Body of pancreas (tissue), 4 donors: ENCODE measurements around the gene TRIM47. TPM values are rescaled to one million over a fixed set of nuclear protein-coding genes. Genes with fewer than 3 reads are reported as not detected.
"Not testable (repeated sequence)": the region's sequence is repeated elsewhere in the genome, so short reads cannot be mapped to it uniquely, and the experiment has no call there.

Source experiments
- ATAC-seq: fragments of 150-250 bp; one replicate; pipeline ENCODE4 v1.9.1; 2016
- DNase-seq, 4 donors: peaks; one replicate each; pipeline ENCODE4 v3.0.0-alpha.2; 2019
- H3K27ac ChIP-seq, 4 donors: fragments of 200-600 bp; sonication (generic); 1 replicate in 3 of 4; 2 replicates in 1 of 4; pipeline versions ENCODE4 v1.5.1 to v1.6.1; 2016 to 2019; ENCODE audit warnings: mild to moderate bottlenecking in 1 of 4, mixed read lengths in 1 of 4, moderate library complexity in 1 of 4
- H3K27me3 ChIP-seq, 2 donors: fragments of 200-600 bp; sonication (generic); one replicate each; pipeline ENCODE4 v1.6.0; 2016; ENCODE audit warnings: mild to moderate bottlenecking in 1 of 2
- H3K36me3 ChIP-seq, 2 donors: fragments of 200-600 bp; sonication (generic); replicated peaks in 1 of 2; 2 replicates each; pipeline ENCODE4 v1.5.1; 2016; ENCODE audit warnings: low read depth in 2 of 2; ENCODE audit not compliant: insufficient read depth in 1 of 2
- H3K4me1 ChIP-seq: fragments of 200-600 bp; sonication (generic); one replicate; pipeline ENCODE4 v1.6.0; 2016
- H3K4me3 ChIP-seq, 2 donors: fragments of 200-600 bp; sonication (generic); 1 replicate in 1 of 2; 2 replicates in 1 of 2; pipeline ENCODE4 v1.5.1; 2016 to 2019
- H3K9me3 ChIP-seq, 3 donors: fragments of 200-600 bp; sonication (generic); 1 replicate in 2 of 3; 2 replicates in 1 of 3; pipeline ENCODE4 v1.5.1; 2016
- POLR2A ChIP-seq, 3 donors: fragments of 450-650 bp; IDR thresholded peaks; one replicate each; pipeline ENCODE4 v1.6.1; 2016; ENCODE audit warnings: antibody characterized with exemption in 3 of 3, mild to moderate bottlenecking in 2 of 3
- WGBS, 2 donors: methylation state at CpG; one replicate each; pipeline ENCODE4 v1.1.5; 2017; 5-methylcytosine and 5-hydroxymethylcytosine counted together
- intact Hi-C: fragments of 100-400 bp; cut with DNase I; formaldehyde crosslinking; loops from one replicate; pipeline ENCODE4 v1.15.1; 2023
- total RNA-seq, 2 donors: library from RNA; depleted of rRNA; stranded (reverse); fragments of >200 nt; gene quantifications; one replicate each; pipeline ENCODE4 v1.1.0, GENCODE V29; 2016
- TF ChIP-seq, protein P1 (sequence below), 7 experiments: fragments of 450-650 bp in 4 of 7; fragments of 200-600 bp in 3 of 7; sonication (generic) in 3 of 7; IDR thresholded peaks; one replicate each; pipeline ENCODE4 v1.5.1; 2016 to 2019; ENCODE audit warnings: antibody characterized with exemption in 7 of 7

TRIM47 gene
- total RNA-seq, 2 donors from 2014 or later = 39.6 to 41.8 TPM

DNA sequence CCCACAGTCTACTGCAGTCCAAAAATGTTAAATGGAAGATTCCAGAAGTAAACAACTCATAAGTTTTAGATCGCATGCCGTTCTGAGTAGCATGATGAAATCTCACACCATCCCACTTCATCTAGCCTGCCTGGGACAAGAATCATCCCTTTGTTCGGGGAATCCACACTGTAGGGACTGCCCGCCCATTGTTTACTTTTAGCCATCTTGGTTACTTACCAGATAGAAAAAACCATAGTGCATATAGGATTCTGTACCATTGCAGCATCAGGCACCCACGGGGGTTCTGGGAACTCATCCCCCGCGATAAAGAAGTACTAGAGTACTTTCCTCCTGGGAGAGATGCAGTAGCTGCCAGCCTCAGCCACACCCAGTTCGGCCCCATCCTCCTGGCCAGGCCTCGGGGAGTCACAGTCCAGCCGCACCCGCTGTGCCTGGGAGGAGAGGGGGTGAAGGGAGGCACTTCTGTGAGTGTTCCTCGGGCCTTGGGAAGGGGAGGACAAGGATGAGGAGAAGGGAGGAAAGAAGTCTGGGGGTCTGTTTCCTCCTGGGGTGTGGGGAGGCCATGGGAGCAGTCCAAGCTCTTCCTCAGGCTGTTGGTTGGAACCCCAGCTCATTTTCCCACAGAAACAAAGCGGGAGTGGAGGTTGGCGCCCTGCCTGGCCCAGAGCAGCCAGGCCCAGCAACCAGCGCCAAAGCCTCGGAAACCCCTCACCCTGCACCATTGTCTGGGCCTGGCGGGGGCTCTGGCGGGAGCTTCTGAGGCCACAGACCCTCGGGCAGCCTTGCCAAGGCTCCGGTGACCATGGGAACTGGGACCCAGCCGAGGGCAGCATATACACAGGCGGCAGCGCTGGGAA is 8.9 kb downstream of the TRIM47 start:
- H3K27me3 ChIP-seq = no peaks in the 10 kb centered on the region
- DNase-seq = no peak
- peaks cover 11% of the 10 kb centered on the region for H3K4me1 ChIP-seq
- H3K4me3 ChIP-seq = no peak overlapping the region
- H3K27ac ChIP-seq = peak overlapping the region in 2 of 4 donors; percentile 30 to 40
- no peak for ATAC-seq
- TF ChIP-seq POLR2A (IDR thresholded peaks at IDR 0.05) = no peak
- TF ChIP-seq, protein P1, sequence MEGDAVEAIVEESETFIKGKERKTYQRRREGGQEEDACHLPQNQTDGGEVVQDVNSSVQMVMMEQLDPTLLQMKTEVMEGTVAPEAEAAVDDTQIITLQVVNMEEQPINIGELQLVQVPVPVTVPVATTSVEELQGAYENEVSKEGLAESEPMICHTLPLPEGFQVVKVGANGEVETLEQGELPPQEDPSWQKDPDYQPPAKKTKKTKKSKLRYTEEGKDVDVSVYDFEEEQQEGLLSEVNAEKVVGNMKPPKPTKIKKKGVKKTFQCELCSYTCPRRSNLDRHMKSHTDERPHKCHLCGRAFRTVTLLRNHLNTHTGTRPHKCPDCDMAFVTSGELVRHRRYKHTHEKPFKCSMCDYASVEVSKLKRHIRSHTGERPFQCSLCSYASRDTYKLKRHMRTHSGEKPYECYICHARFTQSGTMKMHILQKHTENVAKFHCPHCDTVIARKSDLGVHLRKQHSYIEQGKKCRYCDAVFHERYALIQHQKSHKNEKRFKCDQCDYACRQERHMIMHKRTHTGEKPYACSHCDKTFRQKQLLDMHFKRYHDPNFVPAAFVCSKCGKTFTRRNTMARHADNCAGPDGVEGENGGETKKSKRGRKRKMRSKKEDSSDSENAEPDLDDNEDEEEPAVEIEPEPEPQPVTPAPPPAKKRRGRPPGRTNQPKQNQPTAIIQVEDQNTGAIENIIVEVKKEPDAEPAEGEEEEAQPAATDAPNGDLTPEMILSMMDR (IDR thresholded peaks at IDR 0.05) = no peak
- intact Hi-C loops = no loop called here
- 67 to 74% methylated on average over 18 to 23 of the region's 23 CpGs for WGBS, 2 donors
- no peaks in the 10 kb centered on the region for H3K36me3 ChIP-seq
- H3K9me3 ChIP-seq = no peaks in the 10 kb centered on the region

DNA sequence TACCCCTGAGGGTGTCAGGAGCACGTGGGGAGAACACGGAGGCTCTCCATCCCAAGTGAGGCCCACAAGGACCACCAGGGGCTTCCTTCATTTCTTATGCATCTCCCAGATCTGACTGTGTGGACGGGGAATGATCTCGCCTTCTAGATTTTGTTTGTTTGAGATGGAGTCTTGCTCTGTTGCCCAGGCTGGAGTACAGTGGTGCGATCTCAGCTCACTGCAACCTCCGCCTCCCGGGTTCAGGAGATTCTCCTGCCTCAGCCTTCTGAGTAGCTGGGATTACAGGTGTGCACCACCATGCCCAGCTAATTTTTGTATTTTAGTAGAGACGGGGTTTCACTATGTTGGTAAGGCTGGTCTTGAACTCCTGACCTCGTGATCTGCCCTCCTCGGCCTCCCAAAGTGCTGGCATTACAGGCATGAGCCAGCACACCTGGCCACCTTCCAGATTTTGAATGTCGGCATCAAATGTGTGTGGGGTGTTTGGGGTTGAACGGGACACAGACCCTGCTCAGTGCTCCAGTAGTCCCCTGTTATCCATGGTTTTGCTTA is 9.6 kb downstream of the TRIM47 start:
- H3K4me3 ChIP-seq, intact Hi-C loops, DNase-seq, H3K36me3 ChIP-seq, H3K9me3 ChIP-seq, ATAC-seq, H3K27me3 ChIP-seq: not testable (repeated sequence)
- Histone ChIP-seq H3K4me1 (peaks cover 11% of the 10 kb centered on the region), H3K27ac (peak overlapping the region in 1 of 4 donors; percentile 30)
- WGBS, 2 donors = 78 to 85% methylated on average over 11 to 12 of the region's 12 CpGs

DNA sequence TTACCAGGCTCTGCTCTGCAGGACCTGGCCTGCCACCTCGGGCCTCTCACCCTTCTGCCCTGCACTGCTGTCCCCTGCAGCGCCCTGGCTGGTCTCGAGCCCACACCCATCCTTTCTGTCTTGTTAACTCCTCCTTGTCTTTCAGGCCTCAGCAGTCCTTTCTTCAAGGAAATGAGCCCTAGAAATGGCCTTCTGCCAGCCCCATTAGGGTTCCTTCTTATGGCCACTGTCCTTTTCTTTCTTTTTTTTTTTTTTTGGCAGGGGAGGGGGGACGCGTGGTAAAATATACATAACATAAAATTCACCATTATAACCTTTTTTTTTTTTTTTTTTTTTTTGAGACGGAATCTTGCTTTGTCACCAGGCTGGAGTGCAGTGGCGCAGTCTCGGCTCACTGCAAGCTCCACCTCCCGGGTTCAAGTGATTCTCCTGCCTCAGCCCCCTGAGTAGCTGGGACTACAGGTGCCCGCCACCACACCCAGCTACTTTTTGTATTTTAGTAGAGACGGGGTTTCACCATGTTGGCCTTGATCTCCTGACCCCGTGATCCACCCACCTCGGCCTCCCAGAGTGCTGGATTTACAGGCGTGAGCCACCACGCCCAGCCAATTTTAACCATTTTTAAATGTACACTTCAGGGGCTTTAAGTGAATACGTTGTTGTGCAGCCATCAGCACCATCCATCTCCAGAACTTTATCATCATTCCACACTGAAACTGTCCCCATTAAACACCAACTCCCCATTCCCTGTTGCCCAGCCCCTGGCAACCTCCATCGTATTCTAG is 12.8 kb downstream of the TRIM47 start:
- 77 to 82% methylated on average over 16 to 17 of the region's 17 CpGs for WGBS, 2 donors
- H3K9me3 ChIP-seq, intact Hi-C loops, H3K36me3 ChIP-seq, H3K27ac ChIP-seq, DNase-seq, H3K27me3 ChIP-seq, ATAC-seq, H3K4me3 ChIP-seq, H3K4me1 ChIP-seq: not testable (repeated sequence)

DNA sequence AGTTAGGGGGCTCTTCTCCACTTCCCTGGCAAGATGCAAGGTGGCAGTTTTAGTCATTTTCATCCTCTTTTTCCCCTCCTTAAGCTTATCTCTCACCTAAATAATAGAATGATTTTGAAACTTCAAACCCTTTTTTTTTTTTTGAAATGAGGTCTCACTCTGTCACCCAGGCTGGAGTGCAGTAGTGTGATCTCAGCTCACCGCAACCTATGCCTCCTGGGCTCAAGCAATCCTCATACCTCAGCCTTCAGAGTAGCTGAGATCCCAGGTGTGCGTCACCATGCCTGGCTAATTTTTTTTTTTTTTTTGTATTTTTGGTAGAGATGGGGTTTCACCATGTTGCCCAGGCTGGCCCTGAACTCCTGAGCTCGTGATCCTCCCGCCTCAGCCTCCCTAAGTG is 13.5 kb downstream of the TRIM47 start:
- H3K36me3 ChIP-seq, DNase-seq, H3K9me3 ChIP-seq, H3K27me3 ChIP-seq, H3K27ac ChIP-seq, intact Hi-C loops, ATAC-seq, H3K4me3 ChIP-seq, H3K4me1 ChIP-seq: not testable (repeated sequence)
- 79 to 88% methylated on average over 4 of the region's 4 CpGs for WGBS, 2 donors

DNA sequence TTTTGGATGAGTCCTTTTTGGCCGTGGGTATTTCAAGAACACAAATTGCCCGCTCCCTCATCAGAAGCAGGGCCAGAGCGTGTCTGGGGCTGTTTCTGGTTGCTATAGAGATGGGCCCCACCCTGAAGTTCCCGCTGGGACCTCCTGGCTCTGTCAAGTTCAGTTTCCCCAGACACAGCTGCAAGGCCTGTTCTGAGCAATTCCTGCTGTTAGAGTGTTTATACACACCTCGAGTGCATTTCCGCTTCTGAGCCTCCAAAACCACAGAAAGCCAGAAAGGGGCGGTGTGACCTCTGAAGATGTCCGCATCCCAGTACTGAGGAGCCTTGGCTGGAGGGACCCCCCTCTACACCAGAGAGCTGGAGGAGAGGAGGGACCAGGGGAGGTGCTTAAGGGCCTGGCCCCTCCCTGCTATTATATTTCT is 13.9 kb downstream of the TRIM47 start:
- intact Hi-C loops = no loop called here
- no peaks in the 10 kb centered on the region for H3K4me1 ChIP-seq
- 62 to 85% methylated on average over 4 to 8 of the region's 8 CpGs for WGBS, 2 donors
- ATAC-seq (peak; percentile 25), DNase-seq (peak in 3 of 4 donors; percentile 31 to 59 (median 39))
- TF ChIP-seq, protein P1 (IDR thresholded peaks at IDR 0.05) = no peak
- TF ChIP-seq POLR2A (IDR thresholded peaks at IDR 0.05) = no peak
- no peak overlapping the region for H3K27ac ChIP-seq
- H3K27me3 ChIP-seq = no peaks in the 10 kb centered on the region
- no peaks in the 10 kb centered on the region for H3K36me3 ChIP-seq
- no peak overlapping the region for H3K4me3 ChIP-seq
- H3K9me3 ChIP-seq = no peaks in the 10 kb centered on the region

DNA sequence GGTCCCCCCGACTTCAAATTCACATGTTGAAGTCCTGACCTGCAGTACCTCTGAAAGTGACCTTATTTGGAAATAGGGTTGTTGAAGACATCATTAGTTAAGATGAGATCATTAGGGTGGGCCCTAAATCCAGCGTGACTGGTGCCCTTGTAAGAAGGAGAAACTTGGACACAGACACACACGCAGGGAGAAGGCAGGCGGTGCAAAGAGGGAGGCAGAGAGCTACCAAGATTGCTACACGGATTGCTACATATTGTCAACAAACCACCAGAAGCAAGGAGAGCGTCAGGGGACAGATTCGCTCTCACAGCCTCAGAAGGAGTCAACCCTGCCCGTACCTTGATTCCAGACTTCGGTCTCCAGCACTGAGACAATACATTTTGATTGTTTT is 16.5 kb downstream of the TRIM47 start:
- WGBS, 2 donors = 76 to 79% methylated on average over 9 of the region's 9 CpGs
- intact Hi-C loops = no loop called here
- H3K9me3 ChIP-seq = no peaks in the 10 kb centered on the region
- no peak for ATAC-seq
- H3K27me3 ChIP-seq = no peaks in the 10 kb centered on the region
- no peak for DNase-seq
- H3K4me1 ChIP-seq = no peaks in the 10 kb centered on the region
- no peaks in the 10 kb centered on the region for H3K36me3 ChIP-seq
- no peak overlapping the region for H3K4me3 ChIP-seq
- H3K27ac ChIP-seq = no peak overlapping the region
- TF ChIP-seq, protein P1 (IDR thresholded peaks at IDR 0.05) = no peak
- TF ChIP-seq POLR2A (IDR thresholded peaks at IDR 0.05) = no peak

DNA sequence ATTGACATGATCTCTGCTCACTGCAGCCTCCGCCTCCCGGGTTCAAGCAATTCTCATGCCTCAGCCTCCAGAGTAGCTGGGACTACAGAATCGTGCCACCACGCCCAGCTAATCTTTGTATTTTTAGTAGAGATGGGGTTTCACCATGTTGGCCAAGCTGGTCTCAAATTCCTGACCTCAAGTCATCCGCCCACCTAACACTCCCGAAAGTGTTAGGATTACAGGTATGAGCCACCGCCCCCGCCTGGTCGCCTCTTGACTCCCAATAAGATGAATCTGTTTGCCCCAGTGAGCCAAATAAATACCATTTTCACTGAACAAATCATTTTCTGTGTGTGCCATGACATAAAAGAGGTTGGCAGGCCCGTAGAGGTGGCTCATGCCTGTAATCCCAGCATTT is 19.0 kb downstream of the TRIM47 start:
- intact Hi-C loops = not testable (repeated sequence)

More for the DNA sequence above, 19.0 kb downstream of the TRIM47 start:
- not testable (repeated sequence) for ATAC-seq, H3K4me3 ChIP-seq, H3K36me3 ChIP-seq, DNase-seq, H3K27me3 ChIP-seq, H3K9me3 ChIP-seq, H3K4me1 ChIP-seq
- WGBS, 2 donors = 83 to 86% methylated on average over 10 of the region's 10 CpGs
- peak overlapping the region in 1 of 4 donors; percentile 57 for H3K27ac ChIP-seq
